GM12874 (cell line): Measurements from ENCODE around the gene SCN9A.

Experiments used
- CTCF ChIP-seq: IDR thresholded peaks from 2 replicates; pipeline ENCODE4 v1.5.1; 2011; ENCODE audit warnings: low read depth, mild to moderate bottlenecking, control low read depth, low read length, moderate library complexity; ENCODE audit not compliant: insufficient read depth

Gene SCN9A

GRCh38 chr2:166373951-166374350, 1.8 kb downstream of the SCN9A start:
- no peak for TF ChIP-seq CTCF

GRCh38 chr2:166373539-166373938, 2.2 kb downstream of the SCN9A start:
- no peak for TF ChIP-seq CTCF

- no peak for TF ChIP-seq CTCF
These were observed 2.6 kb downstream of the SCN9A start for GRCh38 chr2:166373105-166373504.

GRCh38 chr2:166372046-166372445, 3.7 kb downstream of the SCN9A start:
- TF ChIP-seq CTCF = no peak

GRCh38 chr2:166365803-166366420, 9.8 kb downstream of the SCN9A start:
- no peak for TF ChIP-seq CTCF

GRCh38 chr2:166365239-166365638, 10.5 kb downstream of the SCN9A start:
- no peak for TF ChIP-seq CTCF

GRCh38 chr2:166364476-166365161, 11.1 kb downstream of the SCN9A start:
- TF ChIP-seq CTCF = no peak
